ENCODE data around the gene DSP. TPM values are rescaled to one million over a fixed set of nuclear protein-coding genes. Genes with fewer than 3 reads are reported as not detected.

Gene DSP
- total and polyA plus RNA-seq, 10 of the 15 experiments (the other 5 are each of a cell fraction or from before 2014, with no cell fraction given): under 0.01 to 0.36 (median 0.04) TPM; not detected in 4

GRCh38 chr6:7593229-7593628 lies 51.8 kb downstream of the DSP start:
- Histone ChIP-seq H3K9ac (ENCODE audit: control insufficient read depth, insufficient read depth, low read length) (no peak overlapping the region), H2AFZ (ENCODE audit: control insufficient read depth, low read depth, low read length) (no peak overlapping the region), H3K4me2 (ENCODE audit: control insufficient read depth, insufficient read depth) (0 out of 2 replicates have a peak overlapping the region, but pooled peaks have one; percentile 5), H4K20me1 (ENCODE audit: control insufficient read depth, insufficient read depth) (no peaks in the 10 kb centered on the region), H3K79me2 (ENCODE audit: control insufficient read depth, insufficient read depth, low read length) (peaks cover 24% of the 10 kb centered on the region), H3K36me3 (ENCODE audit: control insufficient read depth in 2 of 2, insufficient read depth in 2 of 2, low read length in 1 of 2) (peaks cover 0 to 8% of the 10 kb centered on the region in 2 experiments; a peak in 3 of 4 replicates), H3K4me3 (no peak overlapping the region), H3K9me3 (replicated peaks; ENCODE audit: control insufficient read depth, insufficient read depth, low read length) (no peaks in the 10 kb centered on the region), H3K27me3 (replicated peaks in 1 of 2; ENCODE audit: control insufficient read depth in 2 of 2, insufficient read depth in 2 of 2, low read length in 1 of 2) (no peaks in the 10 kb centered on the region), H3K4me1 (ENCODE audit: control insufficient read depth, insufficient read depth, low read length) (peaks cover 3% of the 10 kb centered on the region; the same call in 1 of the 2 replicates), H3K27ac (ENCODE audit: control insufficient read depth, insufficient read depth) (no peak overlapping the region)
- no peak for DNase-seq (ENCODE audit: low read depth, low spot score)
- no TSS peak for BruUV-seq (replicated peaks)
- intact Hi-C loops (cut with micrococcal nuclease; ENCODE audit: unreplicated experiment): loop anchor here (10.0 kb wide), 1 partner anchor 198 kb away; no protein-coding TSS in a partner anchor
- WGBS (ENCODE audit: insufficient coverage, insufficient replicate concordance, low lambda C conversion rate, missing lambda C conversion rate): 93% methylated on average over 1 of the region's 1 CpG
- ChIA-PET POLR2A (no interaction called here), SMC1A (ENCODE audit: uncharacterized antibody, unreplicated experiment) (interaction anchor here (0.6 kb wide), 1 partner anchor 46 kb away, joined by 3 read pairs; no protein-coding TSS in a partner anchor), RAD21 (ENCODE audit: unreplicated experiment) (no interaction called here), CTCF (no interaction called here)
- no peak for TF ChIP-seq EZH2 (IDR thresholded peaks at IDR 0.05; ENCODE audit: borderline replicate concordance, control insufficient read depth, low read depth, low read length)
- no peak for FAIRE-seq
- ATAC-seq: no peak
- in situ Hi-C loops (cut with MboI): no loop called here

- ChIA-PET CTCF (interaction anchor here (0.9 to 1.4 kb wide), 2 partner anchors 22 to 318 kb away, joined by 3 to 4 read pairs; no protein-coding TSS in a partner anchor), SMC1A (ENCODE audit: uncharacterized antibody, unreplicated experiment) (no interaction called here), POLR2A (interaction anchor here (0.6 to 1.2 kb wide), 2 partner anchors 9 to 1197 kb away, joined by 3 to 5 read pairs; no protein-coding TSS in a partner anchor), RAD21 (ENCODE audit: unreplicated experiment) (no interaction called here)
- Histone ChIP-seq H3K4me1 (ENCODE audit: control insufficient read depth, insufficient read depth, low read length) (peaks cover 3% of the 10 kb centered on the region; the same call in 1 of the 2 replicates), H3K9me3 (replicated peaks; ENCODE audit: control insufficient read depth, insufficient read depth, low read length) (no peaks in the 10 kb centered on the region), H3K27ac (ENCODE audit: control insufficient read depth, insufficient read depth) (no peak overlapping the region), H3K4me2 (ENCODE audit: control insufficient read depth, insufficient read depth) (no peak overlapping the region), H3K9ac (ENCODE audit: control insufficient read depth, insufficient read depth, low read length) (no peak overlapping the region), H4K20me1 (ENCODE audit: control insufficient read depth, insufficient read depth) (no peaks in the 10 kb centered on the region), H2AFZ (ENCODE audit: control insufficient read depth, low read depth, low read length) (no peak overlapping the region), H3K4me3 (no peak overlapping the region), H3K27me3 (replicated peaks in 1 of 2; ENCODE audit: control insufficient read depth in 2 of 2, insufficient read depth in 2 of 2, low read length in 1 of 2) (no peaks in the 10 kb centered on the region), H3K79me2 (ENCODE audit: control insufficient read depth, insufficient read depth, low read length) (peaks cover 24% of the 10 kb centered on the region), H3K36me3 (ENCODE audit: control insufficient read depth in 2 of 2, insufficient read depth in 2 of 2, low read length in 1 of 2) (peaks cover 0 to 8% of the 10 kb centered on the region in 2 experiments; a peak in 3 of 4 replicates)
- WGBS (ENCODE audit: insufficient coverage, insufficient replicate concordance, low lambda C conversion rate, missing lambda C conversion rate): 67% methylated on average over 4 of the region's 4 CpGs
- in situ Hi-C loops (cut with MboI) (no loop called here), intact Hi-C loops (cut with micrococcal nuclease; ENCODE audit: unreplicated experiment) (loop anchor here (10.0 kb wide), 1 partner anchor 200 kb away; no protein-coding TSS in a partner anchor)
- TF ChIP-seq FOXK2 (IDR thresholded peaks at IDR 0.05): no peak
- TF ChIP-seq RFX5 (IDR thresholded peaks at IDR 0.05; ENCODE audit: low read depth, low read length): no peak
- TF ChIP-seq SMARCA5 (IDR thresholded peaks at IDR 0.05): no peak
- TF ChIP-seq CTCF (IDR thresholded peaks at IDR 0.05 in 2 of 3, conservative IDR thresholded peaks at IDR 0.05 in 1 of 3; ENCODE audit: control insufficient read depth in 2 of 3, extremely low read depth in 1 of 3, insufficient read depth in 1 of 3, low read depth in 3 of 3, low read length in 3 of 3): no peak
- TF ChIP-seq CEBPB (IDR thresholded peaks at IDR 0.05; ENCODE audit: borderline replicate concordance in 1 of 2, low read depth in 2 of 2, low read length in 2 of 2): no peak
- TF ChIP-seq TARDBP (IDR thresholded peaks at IDR 0.05; ENCODE audit: borderline replicate concordance): no peak
- TF ChIP-seq ZSCAN29 (IDR thresholded peaks at IDR 0.05): no peak
- TF ChIP-seq PAX8 (IDR thresholded peaks at IDR 0.05): no peak
- no peak for TF ChIP-seq NKRF (conservative IDR thresholded peaks at IDR 0.05)
- TF ChIP-seq FOXM1 (IDR thresholded peaks at IDR 0.05; ENCODE audit: low read depth, low read length): no peak
- no peak for TF ChIP-seq ELK1 (IDR thresholded peaks at IDR 0.05; ENCODE audit: low read depth, low read length)
- DNase-seq (ENCODE audit: low read depth, low spot score) (no peak), FAIRE-seq (no peak), ATAC-seq (no peak)
- no TSS peak for BruUV-seq (replicated peaks)
Measured at GRCh38 chr6:7594579-7595125, 53.2 kb downstream of the DSP start.
